PC-9 (cell line): ENCODE data around the gene CITED1.

ENCODE experiments used
- CTCF ChIP-seq: fragments of 200-600 bp; sonication (generic); conservative IDR thresholded peaks from 2 replicates; pipeline ENCODE4 v1.6.1; 2017; ENCODE audit warnings: mixed run types, antibody characterized with exemption, mild to moderate bottlenecking, moderate library complexity
- EZH2 ChIP-seq: fragments of 200-600 bp; sonication (generic); IDR thresholded peaks from 2 replicates; pipeline ENCODE4 v1.8.0; 2017; ENCODE audit warnings: antibody characterized with exemption, low read depth

GRCh38 chrX:72270316-72270866, 35.3 kb downstream of the CITED1 start:
- TF ChIP-seq CTCF (no peak), EZH2 (no peak)
